Activated gamma-delta T cell (primary cell): ENCODE measurements around the gene VCP.

Source experiments
- DNase-seq: peaks from one replicate; lab custom pipeline; 2025; lab: John Stamatoyannopoulos, UW

The VCP gene

DNA sequence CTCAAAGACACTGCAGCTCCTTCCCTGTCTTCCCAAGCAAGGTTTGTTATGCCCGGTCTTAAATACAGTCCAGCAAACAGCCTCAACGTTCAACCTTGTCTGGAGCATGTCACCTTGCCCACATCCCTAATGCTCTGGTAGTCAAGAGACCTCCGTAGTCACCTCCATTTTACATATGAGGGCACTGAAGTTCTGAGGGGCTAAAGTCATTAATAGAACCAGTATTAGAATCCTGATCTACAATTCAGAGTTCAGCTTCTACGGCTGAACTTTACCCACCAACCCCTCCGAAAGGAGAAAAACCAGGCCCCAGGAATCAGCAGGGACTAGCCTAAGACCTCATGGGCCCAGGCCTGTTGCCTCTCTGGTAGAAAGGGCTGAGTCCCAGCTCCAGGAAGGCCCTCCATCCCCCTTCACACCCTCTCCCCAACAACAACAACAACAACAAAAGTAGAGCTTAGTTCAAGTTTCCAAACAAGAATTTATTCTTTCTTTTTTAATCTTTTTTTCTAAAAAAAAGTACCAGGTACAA is 31.3 kb upstream of the VCP start:
- no peak for DNase-seq

DNA sequence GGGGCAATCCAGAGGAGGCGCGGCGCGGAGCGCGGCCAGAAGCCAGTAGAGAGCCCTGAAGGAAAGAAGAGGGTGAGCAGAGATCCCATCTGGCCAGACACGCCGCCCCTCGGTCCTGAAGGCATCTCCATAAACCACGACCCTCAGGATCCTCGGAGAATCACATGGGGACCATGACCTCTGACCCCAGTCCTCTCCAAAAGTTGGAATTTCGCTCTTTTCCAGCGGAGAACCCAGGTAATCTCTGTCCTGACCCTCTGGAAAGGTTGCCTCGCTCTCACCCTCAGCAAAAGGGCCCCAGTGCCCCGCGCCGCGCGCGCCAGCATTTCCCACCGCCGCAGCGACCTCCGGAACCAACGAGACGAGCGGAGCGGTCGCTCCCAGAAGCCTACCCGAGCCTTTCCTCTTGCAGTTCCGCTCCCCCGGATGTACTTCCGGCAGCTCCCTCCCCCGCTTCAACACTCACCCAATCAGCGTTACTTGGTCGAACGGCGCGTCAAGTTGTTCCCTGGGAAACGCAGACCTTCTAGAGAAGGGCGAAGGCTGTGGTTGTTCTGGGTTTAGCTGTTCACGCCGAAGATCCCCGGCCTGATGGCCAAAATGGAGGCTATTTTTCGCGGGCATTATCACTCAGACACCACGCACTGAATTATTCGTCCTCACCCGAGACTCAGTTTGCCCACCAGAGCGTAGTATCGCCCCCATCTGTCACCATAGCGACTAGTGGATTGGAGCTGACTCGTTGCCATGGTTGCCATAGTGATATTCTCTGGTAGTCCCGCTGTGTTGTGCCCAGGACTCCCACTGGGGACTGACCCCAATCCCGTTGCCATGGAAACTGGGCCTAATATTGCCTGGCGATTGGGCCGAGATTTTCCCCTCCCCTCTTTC is 30.6 kb upstream of the VCP start, which contains the start of gene STOML2:
Gene STOML2, minus strand, starts transcription at position 363 of the 891 bp plus-strand sequence. Its CDS starts 37 bp downstream, at position 326.
- peak; percentile 51 for DNase-seq

DNA sequence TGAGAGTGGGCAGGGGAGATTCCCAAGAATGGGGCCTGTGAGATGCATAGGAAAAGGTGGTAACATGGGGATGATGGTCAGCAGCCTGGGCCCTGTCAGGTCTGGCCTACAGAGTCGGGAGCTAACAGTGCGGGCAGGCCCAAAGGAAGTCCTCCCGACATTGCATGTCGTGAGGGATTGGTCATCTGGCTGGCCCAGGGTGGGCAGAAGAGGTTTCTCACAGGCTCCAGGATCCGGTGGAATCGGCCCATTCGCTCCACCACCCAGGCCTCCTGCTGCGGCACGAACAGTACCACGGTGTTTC is 30.0 kb upstream of the VCP start:
- no peak for DNase-seq

DNA sequence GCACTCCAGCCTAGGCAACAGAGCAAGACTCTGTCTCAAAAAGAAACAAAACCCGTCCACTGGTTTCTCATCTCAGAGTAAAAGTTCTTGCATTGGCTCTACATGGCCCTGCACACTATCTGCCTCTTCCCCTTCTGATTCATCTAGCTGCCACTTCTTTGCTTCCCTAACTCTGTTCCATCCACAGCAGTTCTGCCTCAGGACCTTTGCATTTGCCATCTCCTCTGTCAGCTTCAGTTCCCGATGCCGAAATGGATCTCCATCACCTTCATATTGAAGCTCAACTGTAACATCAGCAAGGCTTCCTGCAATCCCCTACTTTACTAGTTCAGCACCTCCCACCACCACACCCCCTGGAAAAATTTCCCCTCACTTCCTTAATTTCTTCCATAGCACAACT is 25.1 kb upstream of the VCP start:
- no peak for DNase-seq

DNA sequence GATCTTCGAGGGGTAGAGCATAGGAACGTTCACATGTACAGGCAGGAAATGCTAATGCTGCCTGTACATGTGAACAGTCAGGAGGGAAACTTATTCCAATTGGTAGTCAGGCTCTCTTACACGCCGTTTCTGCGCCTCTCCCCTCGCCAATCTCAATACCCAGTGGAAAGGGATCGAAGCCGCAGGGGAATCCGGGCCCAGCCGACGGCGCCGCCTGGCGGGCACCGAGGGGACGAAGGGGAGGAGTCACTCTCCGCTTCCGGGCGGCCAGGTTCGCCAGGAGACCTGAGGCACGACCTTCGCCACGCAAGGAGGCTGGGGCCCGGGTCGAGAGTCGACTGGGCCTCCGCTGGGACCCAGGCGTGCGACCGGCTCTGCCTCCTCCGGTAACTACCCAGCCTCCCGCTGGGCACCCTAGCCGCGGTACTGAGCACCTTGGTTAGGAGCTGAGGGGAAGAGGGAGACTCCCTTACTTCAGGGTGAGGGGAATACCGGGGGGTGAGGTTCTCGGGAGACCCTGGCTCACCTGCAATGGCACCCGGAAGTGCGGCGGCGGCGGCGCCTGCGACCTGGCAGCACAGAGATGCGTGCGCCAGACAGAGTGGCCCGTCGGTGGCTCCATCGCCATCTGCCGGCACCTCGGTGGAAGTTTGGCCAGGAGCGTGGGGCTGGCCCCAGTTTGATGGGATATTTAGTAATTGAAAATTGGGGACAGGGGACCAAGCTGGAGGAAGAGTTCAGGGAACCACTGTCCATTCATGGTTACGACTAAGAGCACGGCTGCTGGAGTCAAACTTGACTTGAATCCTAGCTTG is 23.8 kb upstream of the VCP start, which contains the start of gene PIGO:
Gene PIGO, minus strand, starts transcription at position 557 of the 815 bp plus-strand sequence. CDS start 1,026 bp downstream, outside the sequence.
- DNase-seq, result peak; percentile 75

DNA sequence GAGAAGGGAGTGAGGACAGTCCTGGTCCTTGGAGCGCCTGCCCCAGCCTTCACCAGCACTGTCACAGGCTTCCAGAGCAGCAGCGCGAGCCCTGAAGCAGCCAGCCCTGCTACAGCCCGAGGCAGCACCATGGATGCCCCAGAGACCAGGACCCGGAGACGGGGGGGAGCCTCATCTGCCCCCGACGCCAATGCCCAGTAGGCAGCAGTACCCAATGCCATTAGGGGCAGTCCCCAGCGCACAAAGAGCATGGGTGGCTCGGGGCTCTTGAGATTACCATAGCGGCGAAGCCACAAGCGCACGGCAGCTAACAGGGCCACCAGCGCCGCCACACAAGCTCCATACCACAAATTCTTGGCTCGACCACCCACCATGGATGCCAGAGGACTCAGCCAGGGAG is 19.1 kb upstream of the VCP start:
- DNase-seq, result no peak

DNA sequence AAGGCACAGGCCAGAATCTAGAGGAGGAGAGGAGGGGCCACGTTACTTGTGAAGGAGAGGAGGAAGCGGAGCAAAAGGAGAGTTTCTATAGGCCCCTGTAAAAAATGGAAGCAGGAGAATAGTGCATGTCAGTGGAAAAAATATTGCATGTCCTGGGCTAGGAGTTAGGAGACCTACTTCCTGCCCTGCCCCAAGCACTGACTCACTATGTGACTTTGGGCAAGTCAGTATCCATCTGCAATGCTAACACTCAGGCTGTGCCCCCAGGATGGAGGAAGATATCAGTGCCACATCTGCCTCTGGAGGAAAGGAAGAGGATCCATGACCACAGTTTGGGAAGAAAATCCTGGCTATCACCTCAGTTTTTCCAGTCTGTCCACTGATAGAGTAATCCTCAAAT is 17.0 kb upstream of the VCP start:
- no peak for DNase-seq

DNA sequence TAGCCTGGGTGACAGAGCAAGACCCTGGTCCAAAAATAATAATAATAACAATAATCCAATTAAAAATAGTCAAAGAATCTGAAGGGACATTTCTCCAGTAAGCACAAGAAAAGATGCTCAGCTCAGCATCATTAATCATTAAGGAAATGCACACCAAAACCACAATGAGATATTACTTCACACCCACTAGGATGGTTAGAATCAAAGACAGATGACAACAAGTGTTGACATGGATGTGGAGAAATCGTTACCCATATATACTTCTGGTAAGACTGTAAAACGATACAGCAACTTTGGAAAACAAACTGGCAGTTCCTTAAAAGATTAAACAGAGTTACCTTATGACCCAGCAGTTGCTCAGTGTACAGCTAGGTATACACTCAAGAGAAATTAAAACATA is 12.7 kb upstream of the VCP start:
- no peak for DNase-seq

DNA sequence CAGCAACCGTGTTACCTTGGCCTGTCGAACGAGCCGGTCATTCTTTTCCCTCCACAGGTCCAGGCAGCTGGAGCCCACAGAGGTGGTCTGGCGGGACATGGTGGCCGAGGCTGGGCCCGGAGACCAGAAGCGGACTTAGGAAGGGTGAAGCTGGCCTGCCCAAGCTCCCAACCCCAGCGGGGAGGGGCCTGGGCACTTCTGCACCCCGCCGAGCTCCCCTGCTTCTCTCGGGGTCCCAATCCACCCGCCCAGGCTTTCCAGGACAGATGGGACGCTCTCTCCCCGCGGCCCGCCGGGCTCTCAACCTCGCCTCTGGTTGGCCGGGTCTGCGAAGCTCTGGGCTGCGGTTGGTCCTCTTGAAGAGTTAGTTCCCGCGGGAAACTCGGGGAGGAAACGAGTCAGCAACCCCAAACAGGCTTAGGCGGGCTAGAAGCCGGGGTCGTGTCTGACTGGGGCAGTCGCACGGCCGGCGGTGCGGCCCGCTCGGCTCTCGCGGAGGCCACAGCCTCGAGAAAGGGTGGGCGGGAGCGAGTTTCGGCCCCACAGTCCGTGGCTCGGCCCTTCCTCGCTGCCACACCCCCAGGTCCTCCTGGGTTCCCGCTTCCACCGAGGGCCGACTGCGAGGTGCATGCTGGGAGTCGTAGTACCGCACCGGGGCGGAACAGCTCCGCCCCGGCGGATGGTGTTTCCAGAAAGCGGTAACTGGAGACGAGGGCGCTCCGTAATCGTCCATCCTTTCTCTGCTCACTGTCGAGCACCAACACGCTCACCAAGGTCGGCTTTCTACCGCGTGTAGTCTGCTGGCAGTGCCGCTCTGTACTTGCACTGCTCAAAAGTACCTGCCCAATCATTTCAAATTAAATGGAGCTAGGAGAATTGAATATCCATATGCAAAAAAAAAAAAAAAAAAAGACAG is 7.3 kb upstream of the VCP start, which contains the start of gene FANCG:
Gene FANCG, minus strand, starts transcription at position 517 of the 916 bp plus-strand sequence. Its CDS starts 418 bp downstream, at position 99.
- peak; percentile 50 for DNase-seq

DNA sequence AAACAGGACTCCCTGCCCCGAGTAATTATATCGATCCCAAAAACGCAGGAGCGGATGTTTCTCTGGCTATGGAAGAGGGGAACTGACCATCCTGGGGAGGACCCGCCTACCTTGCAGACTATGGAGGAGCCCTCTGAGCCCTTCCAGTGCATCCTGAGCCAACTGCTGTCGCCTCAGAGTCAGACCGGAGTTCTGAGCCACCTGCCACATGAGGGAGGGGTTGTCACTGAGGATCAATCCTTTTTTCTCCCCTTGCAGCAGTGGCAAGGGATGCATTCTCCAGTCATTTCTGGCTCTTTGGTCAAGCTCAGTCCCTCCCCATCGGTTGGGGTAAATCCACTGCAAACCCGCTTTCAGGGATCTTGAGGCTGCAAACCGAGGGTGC is 6.6 kb upstream of the VCP start:
- DNase-seq, result no peak

DNA sequence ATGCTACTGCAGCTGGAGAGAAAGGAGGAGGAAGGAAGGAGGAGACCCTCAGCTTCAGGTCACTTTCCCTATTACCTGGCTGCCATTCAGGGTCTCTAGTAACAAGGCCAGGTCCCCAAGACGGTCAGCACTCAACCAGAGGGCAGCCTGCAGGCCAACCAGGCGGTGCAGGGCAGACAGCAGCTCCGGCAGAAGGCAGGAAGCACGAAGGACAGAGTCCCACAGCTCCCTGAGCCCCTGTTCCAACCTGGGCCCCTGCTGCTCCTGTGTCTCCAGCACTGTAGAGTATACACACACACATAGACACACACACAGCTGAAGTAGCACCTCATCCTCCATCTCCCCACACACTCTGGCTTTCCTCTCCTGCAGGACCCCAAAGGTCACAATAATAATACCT is 5.6 kb upstream of the VCP start:
- no peak for DNase-seq

DNA sequence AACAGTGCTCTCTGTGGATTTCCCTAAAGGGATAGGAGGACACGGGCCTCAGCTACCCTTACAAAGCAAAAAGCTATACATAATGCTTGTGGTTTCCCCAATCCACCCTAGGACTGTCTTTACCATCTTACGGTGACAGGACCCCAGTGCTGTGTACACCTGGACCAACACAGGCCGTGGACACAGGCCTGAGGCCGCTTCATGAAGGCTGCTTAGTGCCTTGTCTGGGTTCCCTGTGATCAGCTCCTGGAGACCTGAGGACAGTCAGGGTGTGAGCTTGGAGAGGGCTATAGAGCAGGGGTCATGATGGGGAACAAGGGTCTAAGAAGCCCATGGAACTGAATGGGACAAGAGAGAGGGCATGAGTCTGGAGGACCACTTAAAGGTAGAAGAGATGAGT is 4.4 kb upstream of the VCP start:
- no peak for DNase-seq

DNA sequence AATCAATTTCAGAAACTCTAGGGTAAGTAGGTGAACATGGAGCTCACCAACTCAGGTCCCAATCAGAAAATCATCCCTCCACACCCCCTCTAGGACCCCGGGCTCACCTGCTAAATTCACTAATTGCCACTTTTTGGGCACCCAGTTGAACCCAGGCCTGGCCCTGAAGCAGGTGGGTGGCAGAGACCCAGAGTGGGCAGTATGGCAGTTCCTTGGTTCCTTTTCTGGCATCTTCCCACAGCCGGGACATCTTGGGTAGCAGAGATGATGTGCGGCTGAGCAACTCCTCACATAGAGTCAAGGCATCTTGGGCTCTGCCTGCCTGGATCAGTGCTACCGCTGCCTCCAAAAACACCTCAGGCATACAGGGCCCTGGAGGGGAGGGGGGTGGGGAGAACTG is 2.9 kb upstream of the VCP start:
- DNase-seq, result no peak

DNA sequence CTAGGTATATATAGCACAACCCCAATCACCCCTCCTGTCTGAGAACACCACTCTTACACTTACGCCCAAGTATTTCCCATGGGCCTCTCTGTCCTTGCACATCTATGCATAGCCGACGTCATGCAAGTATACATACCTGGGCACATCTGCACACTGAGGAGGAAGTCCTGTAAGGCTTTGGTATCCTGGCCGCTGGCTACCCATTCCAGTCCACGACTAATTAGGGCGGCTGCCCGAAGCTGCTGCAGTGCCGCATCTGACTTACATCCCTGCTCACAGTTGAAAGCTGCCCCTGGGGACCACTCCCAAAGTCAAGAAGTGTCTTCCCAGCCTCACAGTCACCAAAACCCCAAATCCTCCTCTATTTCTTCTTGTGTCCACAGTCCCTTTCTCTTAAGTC is 2.4 kb upstream of the VCP start:
- no peak for DNase-seq

DNA sequence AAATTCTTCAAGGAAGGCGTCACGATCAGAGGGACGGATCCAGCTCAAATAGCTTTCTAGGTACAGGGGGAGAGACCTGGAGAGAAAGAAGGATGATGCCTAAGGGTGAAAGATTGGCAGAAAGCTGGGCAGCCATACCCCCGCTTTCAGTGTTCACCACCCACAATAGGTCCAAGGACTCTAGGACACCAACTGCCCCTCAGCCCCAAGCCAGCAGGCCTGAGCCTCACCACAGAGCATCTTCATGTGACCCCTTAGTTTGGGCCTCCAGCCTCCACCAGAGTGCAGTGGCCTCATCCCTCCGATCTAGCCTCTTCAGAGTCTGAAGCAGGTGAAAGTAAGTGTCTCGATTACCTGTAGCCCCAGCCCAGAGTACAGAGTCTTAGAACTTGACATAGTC is 1.7 kb upstream of the VCP start:
- DNase-seq, result no peak

DNA sequence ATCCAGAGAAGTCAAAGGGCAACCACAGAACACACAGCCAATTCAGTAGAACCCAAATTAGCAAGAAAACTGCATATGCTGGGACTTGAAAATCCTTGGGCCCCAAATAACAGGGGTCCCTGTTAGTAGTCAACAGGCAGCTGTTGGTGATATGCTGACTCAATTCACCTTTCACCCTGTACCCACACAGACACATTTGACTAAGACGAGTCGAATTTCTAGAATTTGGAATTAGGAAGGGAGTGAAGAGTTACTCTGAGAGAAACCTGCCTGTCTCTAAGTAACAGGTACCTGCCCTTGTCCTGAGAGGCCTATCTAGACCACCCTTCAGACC is 821 bp upstream of the VCP start:
- DNase-seq, result no peak

DNA sequence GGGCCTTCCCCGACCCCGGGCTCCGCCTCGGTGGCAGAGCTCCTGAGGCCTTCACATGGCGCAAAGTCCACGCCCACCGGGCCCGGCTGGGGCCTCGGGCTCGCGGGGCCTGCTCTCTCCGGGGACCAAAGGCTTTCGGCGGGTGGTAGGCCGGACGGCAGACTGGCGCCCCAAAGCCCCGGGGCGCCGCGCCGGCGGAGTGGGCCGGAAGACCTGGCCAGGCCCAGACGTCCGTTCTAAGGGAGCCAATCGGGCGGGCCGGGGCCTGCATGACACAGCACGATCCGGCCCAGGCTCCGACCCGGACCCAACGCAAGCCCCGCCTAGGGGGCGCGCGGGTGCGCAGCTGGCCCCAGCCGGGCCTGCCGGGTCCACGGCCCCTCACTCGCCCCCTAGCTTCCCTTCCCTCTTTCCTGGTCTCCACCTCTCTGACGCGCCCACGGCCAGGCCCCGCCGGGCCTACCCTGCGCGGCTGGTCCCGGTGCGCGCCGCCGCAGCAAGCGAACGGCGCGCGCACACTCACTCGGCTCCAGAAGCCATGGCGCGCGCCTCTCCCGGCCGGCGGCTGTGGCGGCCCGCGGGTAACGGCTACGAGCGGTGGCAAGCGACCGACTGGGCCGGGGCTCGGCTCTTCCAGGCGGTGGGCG is 488 bp downstream of the VCP start:
- peak; percentile 65 for DNase-seq

DNA sequence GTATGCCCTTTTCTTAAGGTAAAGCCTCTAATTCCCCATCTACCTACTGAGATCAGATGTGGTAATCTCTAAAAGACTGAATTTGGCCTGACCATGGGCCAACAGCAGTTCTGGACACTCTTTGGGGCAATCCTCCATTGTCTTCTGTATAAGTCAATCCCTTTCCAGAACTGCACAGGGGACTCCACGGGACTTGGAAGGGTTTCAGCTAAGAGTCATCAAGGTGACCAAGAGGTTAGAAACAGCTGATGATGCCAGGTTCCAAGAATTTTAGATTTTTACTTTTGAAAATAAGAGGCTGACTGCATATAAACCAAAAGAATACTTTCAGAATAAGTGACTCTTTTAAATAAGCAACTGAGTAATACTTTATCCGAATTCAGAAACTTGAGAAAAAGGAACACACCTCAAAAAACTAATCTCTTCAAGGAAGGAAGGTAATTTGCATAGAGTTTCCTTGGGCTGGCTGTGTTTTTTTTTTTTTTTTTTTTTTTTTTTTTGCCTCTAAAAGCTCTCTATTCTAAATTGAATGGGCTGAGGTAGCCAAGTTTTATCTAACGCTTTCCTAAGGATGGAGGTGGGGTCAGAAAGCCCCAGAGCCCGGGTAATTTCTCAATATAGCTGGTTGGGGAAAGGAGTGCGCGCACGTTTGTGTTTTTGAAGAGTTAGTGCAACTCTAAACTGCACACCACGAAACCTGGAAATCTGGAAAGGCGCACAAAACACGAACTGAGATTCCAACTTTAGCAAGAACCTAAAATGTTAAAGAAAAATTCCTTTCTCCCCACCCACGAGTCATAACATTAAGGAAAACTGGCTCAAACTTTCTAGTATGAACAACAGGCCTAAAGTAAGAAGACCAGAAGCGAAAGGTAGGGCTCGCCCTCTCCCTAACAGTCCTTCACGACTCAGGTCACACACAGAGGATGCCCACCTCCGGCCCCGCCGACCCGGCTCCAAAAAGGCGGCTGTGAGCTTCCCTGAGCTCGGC is 1.3 kb downstream of the VCP start:
- no peak for DNase-seq

DNA sequence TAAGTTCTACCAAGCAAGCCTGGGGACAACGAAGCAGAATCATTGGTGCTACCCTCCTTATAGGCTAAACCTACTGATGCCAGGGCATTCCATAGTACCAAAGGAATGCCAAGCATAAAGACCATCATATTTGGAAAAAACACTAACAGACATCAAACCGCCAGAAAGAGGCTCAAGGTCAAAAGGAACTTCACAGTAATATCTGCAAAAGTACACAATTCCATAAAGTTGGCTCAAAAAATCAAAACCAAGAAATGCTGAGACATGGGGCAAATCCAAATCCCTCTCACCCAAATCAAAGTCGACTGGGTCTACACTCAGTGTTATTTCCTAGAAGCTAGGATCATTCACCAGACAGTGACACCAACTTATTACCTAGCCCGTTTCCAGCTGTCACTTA is 3.4 kb downstream of the VCP start:
- no peak for DNase-seq

DNA sequence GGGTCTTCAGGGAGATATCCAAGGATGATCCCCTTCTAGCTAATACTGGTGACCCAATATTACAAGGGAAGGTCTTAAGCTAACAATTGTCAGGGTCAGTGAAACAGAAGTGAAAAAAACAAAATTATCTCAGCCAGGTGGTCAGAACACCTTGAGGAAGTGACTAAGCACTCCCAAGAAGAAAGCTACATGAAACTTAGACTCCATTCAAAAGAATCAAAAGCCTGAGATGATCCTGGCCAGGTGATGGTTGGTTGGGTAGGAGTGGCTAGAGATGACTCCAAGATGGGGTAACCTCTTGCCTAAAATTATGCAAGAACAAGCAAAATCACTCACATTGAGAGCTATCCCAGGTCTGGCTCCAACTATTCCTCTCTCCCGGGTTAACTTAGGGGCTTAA is 5.4 kb downstream of the VCP start:
- DNase-seq, result no peak
